Stomach (tissue), 9 donors: ENCODE measurements around the gene DLG2. TPM values are rescaled to one million over a fixed set of nuclear protein-coding genes. Genes with fewer than 3 reads are reported as not detected.

Source experiments
- DNase-seq, 2 donors: peaks; one replicate each; pipeline versions ENCODE4 v3.0.0 to v3.0.0-alpha.2; 2013 to 2019
- H3K27ac ChIP-seq, 5 donors: fragments of 200-600 bp in 4 of 5; sonication (generic) in 4 of 5; one replicate each; pipeline ENCODE4 v1.5.1; 2013 to 2019; ENCODE audit warnings: mild to moderate bottlenecking in 1 of 5, moderate library complexity in 1 of 5
- H3K27me3 ChIP-seq, 3 donors: fragments of 200-600 bp; sonication (generic); one replicate each; pipeline ENCODE4 v1.5.1; 2017 to 2019; ENCODE audit warnings: mixed run types in 1 of 3
- H3K36me3 ChIP-seq, 4 donors: fragments of 200-600 bp; sonication (generic); 1 replicate in 3 of 4; 2 replicates in 1 of 4; pipeline ENCODE4 v1.5.1; 2016 to 2019
- H3K4me1 ChIP-seq, 4 donors: fragments of 200-600 bp; sonication (generic); one replicate each; pipeline ENCODE4 v1.5.1; 2016 to 2019
- H3K4me3 ChIP-seq, 4 donors: fragments of 200-600 bp; sonication (generic) in 3 of 4; one replicate each; pipeline ENCODE4 v1.5.1; 2016 to 2019; ENCODE audit warnings: mild to moderate bottlenecking in 1 of 4
- H3K9me3 ChIP-seq, 4 donors: fragments of 200-600 bp; sonication (generic); one replicate each; pipeline ENCODE4 v1.5.1; 2016 to 2019
- CTCF ChIP-seq, 7 experiments: fragments of 450-650 bp in 4 of 7; fragments of 200-600 bp in 3 of 7; sonication (generic) in 3 of 7; IDR thresholded peaks; one replicate each; pipeline ENCODE4 v1.5.1; 2016 to 2019; ENCODE audit warnings: antibody characterized with exemption in 7 of 7, control low read depth in 2 of 7, mild to moderate bottlenecking in 1 of 7
- EP300 ChIP-seq: sonication (generic); formaldehyde crosslinking; IDR thresholded peaks from one replicate; pipeline ENCODE4 v1.6.1; 2017; ENCODE audit warnings: antibody characterized with exemption
- POLR2A ChIP-seq, 4 donors: fragments of 450-650 bp; IDR thresholded peaks; one replicate each; pipeline ENCODE4 v1.6.1; 2016; ENCODE audit warnings: antibody characterized with exemption in 4 of 4, control low read depth in 2 of 4, mild to moderate bottlenecking in 1 of 4, moderate library complexity in 1 of 4
- POLR2AphosphoS5 ChIP-seq, 3 donors: sonication (generic); formaldehyde crosslinking; IDR thresholded peaks; one replicate each; pipeline ENCODE4 v1.6.1; 2016; ENCODE audit warnings: antibody characterized with exemption in 3 of 3
- WGBS, 5 donors: extraction: QIAGEN DNeasy Blood & Tissue Kit in 3 of 5; methylation state at CpG; one replicate each; pipeline versions ENCODE4 v1.1.5 to v1.1.7; 2013 to 2018; 5-methylcytosine and 5-hydroxymethylcytosine counted together
- intact Hi-C: fragments of 100-400 bp; cut with DNase I; formaldehyde crosslinking; loops from one replicate; pipeline ENCODE4 v1.15.1; 2023; ENCODE audit warnings: low total_unique reads
- polyA plus RNA-seq, 3 donors: library from polyadenylated mRNA; stranded (reverse); fragments of 200-250 nt; gene quantifications; one replicate each; pipeline ENCODE4 v1.2.3, GENCODE V29; 2013
- total RNA-seq, 5 donors: library from RNA; depleted of rRNA; stranded (reverse); fragments of >200 nt; gene quantifications; one replicate each; pipeline versions ENCODE4 v1.1.0 to v1.2.3, GENCODE V29; 2014 to 2016
- donor health status: healthy with polysubstance abuse.
- donor health status: Bipolar disorder and iron deficiency.
- donor health status: healthy.

The DLG2 gene
- total and polyA plus RNA-seq, 8 donors = 1.3 to 19.1 (median 3.5) TPM

DNA sequence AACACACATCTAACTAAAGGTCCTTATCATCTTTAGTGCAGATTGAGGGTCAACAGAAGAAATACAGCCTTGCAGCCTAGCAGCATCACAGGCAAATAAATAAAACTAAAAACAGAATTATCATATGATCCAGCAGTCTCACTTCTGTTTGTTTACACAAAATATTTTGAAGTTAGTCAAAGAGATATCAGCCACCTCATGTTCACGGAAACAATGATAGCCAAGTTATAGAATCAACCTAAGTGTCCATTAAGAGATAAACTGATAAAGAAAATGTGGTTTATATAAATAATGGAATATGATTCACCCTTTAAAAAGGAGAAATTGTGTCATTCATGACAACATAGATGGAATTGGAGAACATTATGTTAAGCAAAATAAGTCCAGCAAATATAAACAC, 1602.9 kb downstream of the DLG2 start:
- no peaks in the 10 kb centered on the region for H3K27me3 ChIP-seq
- no peak for DNase-seq
- H3K4me1 ChIP-seq = peaks cover 0 to 20% (median 0%) of the 10 kb centered on the region in 4 donors
- intact Hi-C loops = no loop called here
- no peak for TF ChIP-seq POLR2A (IDR thresholded peaks at IDR 0.05)
- no peak for TF ChIP-seq CTCF (IDR thresholded peaks at IDR 0.05)
- no peak for TF ChIP-seq EP300
- TF ChIP-seq POLR2AphosphoS5 (IDR thresholded peaks at IDR 0.05) = no peak
- H3K27ac ChIP-seq = no peak overlapping the region
- WGBS, 5 donors = 52 to 68% (median 60%) methylated on average over 1 of the region's 1 CpG
- H3K36me3 ChIP-seq = no peaks in the 10 kb centered on the region
- H3K4me3 ChIP-seq = no peak overlapping the region
- H3K9me3 ChIP-seq = no peaks in the 10 kb centered on the region

DNA sequence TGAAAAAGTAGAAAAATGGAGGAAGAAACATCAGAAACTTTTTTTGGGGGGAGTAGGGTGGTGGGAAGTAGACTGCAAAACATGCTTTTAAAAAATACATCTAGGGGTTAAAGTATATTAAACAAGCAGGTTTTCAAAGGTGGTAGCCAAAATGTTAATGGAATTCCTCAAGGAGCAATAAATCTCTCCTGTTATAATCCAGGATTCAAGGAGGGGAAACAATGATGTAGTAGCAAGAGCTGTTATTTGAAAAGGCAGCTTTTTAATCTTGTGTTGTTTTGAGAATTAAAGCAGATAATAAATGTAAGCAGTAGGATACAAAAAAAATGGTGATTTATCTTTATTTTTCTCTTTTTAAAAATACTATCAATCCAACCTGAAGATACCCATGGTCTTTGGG, 1604.4 kb downstream of the DLG2 start:
- H3K27me3 ChIP-seq = no peaks in the 10 kb centered on the region
- peak in 1 of 2 donors; percentile 15 for DNase-seq
- H3K9me3 ChIP-seq = no peaks in the 10 kb centered on the region
- intact Hi-C loops = no loop called here
- no peaks in the 10 kb centered on the region for H3K36me3 ChIP-seq
- H3K4me1 ChIP-seq = peaks cover 0 to 20% (median 0%) of the 10 kb centered on the region in 4 donors
- H3K27ac ChIP-seq = no peak overlapping the region
- no peak for TF ChIP-seq CTCF (IDR thresholded peaks at IDR 0.05)
- TF ChIP-seq EP300 = no peak
- no peak for TF ChIP-seq POLR2A (IDR thresholded peaks at IDR 0.05)
- no peak for TF ChIP-seq POLR2AphosphoS5 (IDR thresholded peaks at IDR 0.05)
- no peak overlapping the region for H3K4me3 ChIP-seq

DNA sequence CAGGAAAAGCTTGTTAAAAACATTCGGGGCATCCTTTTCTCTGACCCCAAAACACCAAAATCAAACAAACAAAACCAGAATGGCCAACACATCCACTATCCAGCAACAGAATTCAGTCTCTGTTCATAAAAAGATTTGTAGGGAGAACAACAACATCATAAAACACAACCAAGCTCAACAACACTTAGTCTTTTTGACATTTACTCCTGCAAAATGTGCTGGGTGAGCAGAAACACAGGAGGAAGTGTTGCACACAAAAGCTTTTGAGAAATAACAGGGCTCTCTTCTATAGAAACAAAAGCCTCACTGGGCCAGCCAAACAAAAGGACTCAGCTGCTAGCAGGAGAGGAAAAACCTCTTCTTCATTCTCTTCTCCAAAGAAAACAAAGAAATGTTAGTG, 1604.9 kb downstream of the DLG2 start:
- DNase-seq = peak in 1 of 2 donors; percentile 47
- H3K27ac ChIP-seq = peak overlapping the region in 2 of 5 donors; percentile 0 to 14
- peaks cover 0 to 20% (median 0%) of the 10 kb centered on the region in 4 donors for H3K4me1 ChIP-seq
- 20 to 40% (median 34%) methylated on average over 1 of the region's 1 CpG for WGBS, 5 donors
- intact Hi-C loops = no loop called here
- no peaks in the 10 kb centered on the region for H3K9me3 ChIP-seq
- TF ChIP-seq CTCF (IDR thresholded peaks at IDR 0.05) (no peak), POLR2A (IDR thresholded peaks at IDR 0.05) (no peak), EP300 (no peak), POLR2AphosphoS5 (IDR thresholded peaks at IDR 0.05) (no peak)
- H3K36me3 ChIP-seq = no peaks in the 10 kb centered on the region
- no peak overlapping the region for H3K4me3 ChIP-seq
- no peaks in the 10 kb centered on the region for H3K27me3 ChIP-seq

GRCh38 chr11:84021291-84021690, 1605.9 kb downstream of the DLG2 start:
- Histone ChIP-seq H3K4me3 (no peak overlapping the region), H3K27me3 (no peaks in the 10 kb centered on the region), H3K9me3 (no peaks in the 10 kb centered on the region), H3K4me1 (peaks cover 0 to 20% (median 0%) of the 10 kb centered on the region in 4 donors), H3K36me3 (no peaks in the 10 kb centered on the region), H3K27ac (peak overlapping the region in 1 of 5 donors; percentile 0)
- DNase-seq = peak in 1 of 2 donors; percentile 13
- intact Hi-C loops = no loop called here
- WGBS, 5 donors = 65 to 91% (median 74%) methylated on average over 2 of the region's 2 CpGs
- TF ChIP-seq POLR2A (IDR thresholded peaks at IDR 0.05) (no peak), POLR2AphosphoS5 (IDR thresholded peaks at IDR 0.05) (no peak), EP300 (no peak), CTCF (IDR thresholded peaks at IDR 0.05) (no peak)
